Measurements from ENCODE around the gene DOK6.
A peak's percentile ranks its signal among the peaks of the same experiment; 100 is the strongest.
"Not testable (repeated sequence)": the region's sequence is repeated elsewhere in the genome, so short reads cannot be mapped to it uniquely, and the experiment has no call there.

The DOK6 gene

DNA sequence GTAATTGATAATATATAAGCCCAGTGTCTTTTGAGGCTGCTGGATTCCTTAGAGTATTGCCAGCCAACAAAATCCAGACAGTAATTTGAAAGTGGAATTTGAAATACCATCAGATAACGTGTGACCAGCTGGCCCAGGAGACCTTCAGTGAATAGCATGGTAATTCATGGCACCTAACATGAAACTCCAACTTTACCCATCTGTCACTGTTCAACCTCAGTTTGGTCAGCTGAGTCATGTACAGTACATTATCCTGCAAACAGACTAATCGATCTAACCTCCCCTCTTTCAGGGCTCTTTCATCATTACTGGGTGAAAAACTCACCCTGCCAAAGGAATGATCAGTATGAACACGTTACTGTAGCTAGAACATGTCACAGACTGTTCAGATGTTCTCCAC, 230.6 kb downstream of the DOK6 start:
- DNase-seq, result no peak

DNA sequence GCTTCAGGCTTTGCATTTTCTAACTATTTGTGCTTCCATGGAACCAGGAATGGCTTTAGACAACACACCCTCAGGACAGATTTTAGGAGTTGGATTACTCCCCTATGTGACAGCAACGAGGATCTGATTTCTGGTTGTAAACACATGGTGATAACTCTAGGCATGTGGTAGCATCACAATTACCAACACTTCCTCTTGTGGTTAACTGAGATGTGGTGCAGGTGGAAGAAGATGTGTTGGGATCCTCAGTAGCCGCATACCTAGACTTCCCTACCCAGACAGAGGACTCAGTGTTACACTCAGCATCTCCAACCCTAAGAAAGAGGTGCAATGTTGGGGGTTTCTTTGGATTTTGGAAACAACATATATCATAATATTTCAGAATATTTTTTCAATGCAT, 234.8 kb downstream of the DOK6 start:
- no peak for DNase-seq

DNA sequence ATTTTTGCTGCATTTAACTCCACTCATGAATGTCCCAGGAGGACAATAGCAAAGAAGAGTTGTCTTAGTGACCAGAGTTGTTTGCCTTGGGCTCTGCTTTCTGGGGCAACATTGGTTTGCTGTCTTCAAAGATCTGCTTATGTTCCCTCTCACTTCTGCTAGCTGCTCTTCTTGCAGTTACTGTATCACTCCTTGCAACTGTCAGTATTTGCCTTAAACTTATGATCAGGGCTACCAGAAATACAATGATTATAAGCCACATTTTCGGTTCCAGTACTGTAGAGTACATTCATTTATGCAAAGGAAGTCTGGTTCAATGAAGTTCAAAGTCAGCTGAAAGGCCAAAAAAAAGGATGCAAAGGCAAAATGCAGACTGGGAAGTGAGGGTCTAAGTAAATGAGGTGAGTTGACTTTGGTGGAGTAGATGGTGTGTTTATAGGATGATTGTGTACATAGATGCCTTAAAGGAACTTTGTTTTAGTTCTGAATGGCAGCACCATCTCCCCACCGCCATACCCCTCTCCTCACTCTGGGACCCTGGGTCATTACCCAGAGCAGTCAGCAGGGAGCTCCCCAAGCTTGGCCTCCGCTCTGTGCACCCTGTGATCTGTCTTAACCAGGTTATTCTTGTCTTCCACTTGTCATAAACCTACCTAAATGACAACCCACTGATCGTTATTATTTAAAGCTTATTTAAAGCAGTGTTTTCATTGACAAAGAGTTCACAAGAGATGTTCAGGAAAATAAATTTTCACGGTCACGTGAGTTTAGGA, 236.0 kb downstream of the DOK6 start:
- peak; percentile 40 for DNase-seq

DNA sequence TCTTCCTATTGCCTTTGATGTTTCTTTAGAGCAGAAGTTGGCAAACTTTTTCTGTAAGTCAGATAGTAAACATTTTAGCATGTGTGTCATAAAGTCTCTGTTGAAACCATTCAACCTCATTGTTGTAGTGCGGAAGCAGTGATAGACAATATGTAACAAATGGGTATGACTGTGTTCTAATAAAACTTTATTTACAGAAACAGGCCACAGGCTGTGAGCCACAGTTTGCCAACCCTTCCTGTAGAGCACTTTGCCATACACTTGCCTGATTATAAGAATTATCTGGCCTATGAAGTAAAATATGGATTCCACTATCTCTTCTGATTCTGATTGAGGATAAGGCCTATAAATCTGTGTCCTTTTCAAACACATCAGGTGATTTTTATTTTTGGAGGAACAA, 237.4 kb downstream of the DOK6 start:
- no peak for DNase-seq

DNA sequence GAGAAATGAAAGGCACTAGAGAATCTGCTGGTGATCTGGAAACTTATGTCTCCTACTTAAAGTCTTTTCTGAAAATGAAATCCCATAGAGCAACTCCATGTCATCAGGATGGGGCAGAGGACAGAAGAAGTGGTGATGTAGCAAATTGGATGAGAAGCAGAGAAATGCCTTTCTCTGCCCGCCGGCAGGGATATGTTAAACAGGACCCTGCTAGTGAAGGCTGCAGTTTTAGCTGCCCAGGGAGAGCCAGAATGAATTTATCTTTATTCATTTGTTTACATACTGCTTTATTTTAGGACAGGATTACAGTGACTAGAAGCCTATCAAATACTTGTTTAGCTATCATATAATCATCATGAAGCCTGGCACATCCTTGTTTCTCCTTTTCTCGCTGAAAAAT, 247.0 kb downstream of the DOK6 start:
- DNase-seq, result no peak

DNA sequence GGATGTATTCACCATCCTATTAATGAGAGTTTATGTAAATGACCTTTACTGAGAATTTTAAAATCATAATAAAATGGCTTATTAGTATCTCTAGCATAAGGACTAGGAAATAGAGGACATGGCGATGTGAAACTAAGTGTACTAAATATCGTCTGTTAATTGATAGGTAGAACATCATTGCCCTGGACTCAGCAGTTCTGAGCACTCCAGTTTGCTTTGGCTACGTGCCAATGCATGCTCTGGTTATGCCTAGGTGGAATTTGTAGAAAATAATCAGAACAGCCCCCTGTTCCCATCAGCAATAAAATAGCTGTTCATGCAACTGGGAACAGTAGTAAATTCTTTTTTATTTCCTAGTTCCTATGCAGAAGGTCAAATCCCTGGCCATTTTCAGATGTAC, 247.8 kb downstream of the DOK6 start:
- DNase-seq, result peak; percentile 88

DNA sequence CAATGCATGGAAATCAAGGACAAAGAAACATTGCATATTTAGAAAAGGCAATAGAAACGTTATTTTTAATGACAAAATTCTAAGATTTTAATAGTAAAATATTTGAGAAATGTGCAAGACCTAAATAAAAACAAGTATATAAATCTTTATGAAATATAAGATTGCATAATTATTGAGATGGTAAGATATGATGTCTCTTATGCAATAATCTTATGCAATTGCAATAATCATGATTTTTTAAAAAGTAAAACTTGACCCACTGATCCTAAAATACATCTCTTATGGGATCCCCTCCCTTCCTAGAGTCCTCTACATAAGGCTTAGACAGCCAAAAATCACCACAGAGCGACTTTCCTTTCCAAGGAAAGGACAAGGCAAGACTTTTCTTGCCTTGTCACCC, 249.0 kb downstream of the DOK6 start:
- DNase-seq, result no peak

DNA sequence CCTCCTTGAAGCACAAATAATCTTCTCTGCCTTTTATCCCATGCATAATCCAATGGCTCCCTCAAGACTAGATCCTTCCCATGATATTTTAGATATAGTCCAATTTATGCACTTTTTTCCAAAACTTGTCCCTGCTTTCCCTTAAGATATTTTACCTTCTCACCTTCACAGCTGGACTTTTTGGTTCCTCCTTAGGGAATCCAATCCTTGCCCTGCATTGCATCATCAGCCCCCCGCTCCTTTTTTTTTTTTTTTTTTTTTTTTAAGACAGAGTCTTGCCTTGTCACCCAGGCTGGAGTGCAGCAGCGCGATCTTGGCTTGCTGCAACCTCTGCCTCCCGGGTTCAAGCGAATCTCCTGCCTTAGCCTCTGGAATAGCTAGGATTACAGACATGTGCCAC, 250.6 kb downstream of the DOK6 start:
- no peak for DNase-seq

DNA sequence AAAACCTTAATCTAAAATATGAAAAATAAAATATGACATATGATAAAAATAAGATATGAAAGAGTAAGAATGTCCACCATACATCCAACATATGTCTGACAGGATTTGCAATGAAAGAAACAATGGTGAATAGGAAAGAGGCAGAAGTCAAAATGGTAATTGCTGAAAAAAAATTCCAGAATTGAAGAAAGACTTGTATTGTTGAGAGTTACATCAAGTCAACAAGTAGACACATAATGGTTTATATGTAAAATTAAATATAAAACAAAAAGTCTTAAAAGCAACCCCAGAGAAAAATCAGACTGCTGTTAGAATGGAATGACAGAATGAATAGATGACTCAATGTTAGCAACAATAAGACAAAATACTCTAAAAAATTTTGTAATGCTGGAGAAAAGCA, 255.1 kb downstream of the DOK6 start:
- no peak for DNase-seq

DNA sequence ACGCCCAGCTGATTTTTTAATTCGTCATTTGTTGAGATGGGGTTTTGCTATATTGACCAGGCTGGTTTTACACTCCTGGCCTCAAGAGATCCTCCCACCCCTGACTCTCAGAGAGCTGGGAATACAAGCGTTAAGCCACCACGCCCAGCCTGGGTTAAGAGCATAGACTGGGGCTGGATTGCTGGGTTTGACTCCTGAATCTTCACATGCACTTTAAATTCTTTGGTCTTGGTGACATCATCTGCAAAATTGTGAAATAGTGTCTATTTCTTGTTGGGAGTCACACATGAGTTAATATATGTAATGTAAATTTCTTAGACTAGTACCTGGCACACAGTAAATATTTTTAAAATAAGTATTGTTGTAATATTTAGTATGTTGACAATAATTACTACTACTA, 257.4 kb downstream of the DOK6 start:
- peak; percentile 48 for DNase-seq

DNA sequence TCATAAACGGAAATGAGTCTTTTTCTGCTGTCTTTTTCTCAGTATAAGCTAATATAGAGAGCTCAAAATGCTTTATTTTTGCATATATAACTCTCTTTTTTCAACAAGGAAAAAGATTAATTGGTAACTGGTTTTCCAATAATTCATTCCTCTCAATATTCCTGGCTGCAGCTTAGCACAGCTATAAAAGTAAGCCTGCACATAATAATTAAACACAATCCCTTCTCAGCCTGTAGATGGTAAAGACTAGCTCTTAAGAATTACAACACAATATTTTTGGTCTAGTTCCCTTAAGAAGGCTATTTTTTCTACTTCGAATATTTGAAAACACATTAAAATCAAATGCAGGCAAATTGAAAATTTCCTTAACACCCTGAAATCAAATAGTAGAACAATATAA, 258.0 kb downstream of the DOK6 start:
- no peak for DNase-seq

DNA sequence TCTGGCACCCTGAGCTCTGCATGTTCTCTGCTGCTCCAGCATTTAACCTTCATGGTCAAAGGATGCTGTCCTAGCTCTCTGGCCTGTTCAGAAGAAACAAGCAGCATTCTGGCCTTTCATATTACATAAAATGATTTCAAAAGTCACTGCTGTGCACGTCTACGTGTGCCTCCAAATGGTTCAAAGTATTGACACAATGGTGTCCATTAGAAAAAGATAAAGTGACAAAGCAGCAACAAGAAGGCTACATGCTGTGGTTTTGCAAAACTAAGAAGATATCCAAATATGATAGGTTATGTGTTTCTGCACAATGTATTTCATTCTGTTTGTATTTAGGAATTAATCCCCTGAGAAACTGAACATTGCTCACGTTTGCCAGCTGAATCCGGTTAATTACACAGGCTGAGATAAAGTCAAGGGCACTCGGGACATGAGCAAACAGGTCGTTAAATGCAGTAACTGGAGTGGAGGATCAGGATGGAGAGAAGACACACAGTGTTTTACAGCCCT, 258.5 kb downstream of the DOK6 start:
- peak; percentile 97 for DNase-seq

DNA sequence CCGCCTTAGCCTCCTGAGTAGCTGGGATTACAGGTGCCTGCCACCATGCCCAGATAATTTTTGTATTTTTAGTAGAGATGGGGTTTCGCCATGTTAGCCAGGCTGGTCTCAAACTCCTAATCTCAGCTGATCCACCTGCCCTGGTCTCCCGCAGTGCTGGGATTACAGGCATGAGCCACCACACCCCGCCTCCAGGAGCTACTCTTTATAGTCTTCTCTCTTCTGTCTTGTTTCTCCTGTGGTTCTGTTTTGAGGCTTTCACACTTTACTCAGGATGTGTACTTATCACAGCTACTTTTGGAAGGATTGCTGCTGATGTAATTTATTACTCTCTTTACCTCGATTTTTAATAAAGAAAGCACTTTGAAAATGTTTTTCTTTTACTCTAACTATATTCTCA, 261.4 kb downstream of the DOK6 start:
- not testable (repeated sequence) for DNase-seq

DNA sequence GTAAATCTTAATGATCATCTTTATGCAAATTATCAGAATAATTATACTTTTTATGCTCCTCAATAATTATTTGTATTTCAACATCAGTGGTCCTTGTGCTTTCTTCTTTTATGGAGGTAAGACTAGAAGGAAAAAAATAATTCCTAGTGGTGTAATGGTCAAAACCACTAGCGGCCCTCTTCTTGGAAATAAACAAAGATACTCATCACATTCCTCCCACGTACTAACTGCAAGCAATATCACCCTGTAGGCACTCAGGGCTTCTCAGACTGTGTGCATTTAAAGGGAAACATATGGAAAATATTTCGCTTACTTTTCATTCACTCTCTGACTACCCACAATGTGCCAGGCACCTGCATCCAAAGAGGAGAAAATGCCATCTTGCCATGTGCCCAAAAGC, 263.7 kb downstream of the DOK6 start:
- DNase-seq, result no peak

DNA sequence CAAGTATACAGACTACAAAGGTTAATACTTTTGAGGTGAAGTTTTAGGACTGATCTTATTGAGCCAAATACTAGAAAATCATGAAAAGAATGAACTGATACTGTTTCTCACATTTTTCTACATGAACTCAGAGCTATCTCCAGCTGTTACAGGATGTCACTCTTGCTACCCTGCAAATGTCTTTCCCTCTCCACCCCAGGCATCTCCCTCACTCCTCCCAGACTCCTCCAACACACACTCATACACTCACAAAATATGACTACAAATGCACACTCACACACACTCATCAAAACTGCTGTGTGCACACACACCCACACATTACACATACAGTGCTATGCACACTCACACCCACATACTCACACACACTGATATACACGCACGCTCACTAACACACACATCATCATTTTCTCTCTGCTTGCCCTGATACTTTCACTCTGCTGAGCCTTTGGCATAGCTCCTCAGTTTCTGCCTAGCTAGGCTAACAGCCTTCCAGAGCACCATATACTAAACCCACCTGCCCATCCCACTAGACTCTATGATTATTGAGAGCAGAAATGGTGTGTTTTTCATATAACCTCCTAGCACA, 273.7 kb downstream of the DOK6 start:
- no peak for DNase-seq

DNA sequence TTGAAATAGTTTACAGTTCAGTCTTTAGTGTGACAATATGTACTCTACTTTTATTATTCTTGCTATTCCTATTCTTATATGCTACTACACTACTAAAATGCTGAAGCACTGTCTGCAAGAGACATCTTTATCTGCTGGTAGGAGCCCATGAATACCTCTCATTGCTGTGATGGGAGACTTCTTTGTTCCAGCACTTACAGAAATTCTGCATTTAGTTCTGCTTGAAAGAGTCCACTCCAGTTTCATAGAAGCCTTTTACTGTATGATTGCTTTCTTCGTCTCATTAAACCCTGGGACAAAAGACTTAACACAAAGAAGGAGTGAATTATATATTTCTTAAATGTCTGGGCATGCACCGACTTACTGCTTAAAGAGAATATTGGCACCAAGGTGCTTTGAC, 274.3 kb downstream of the DOK6 start:
- DNase-seq, result no peak

DNA sequence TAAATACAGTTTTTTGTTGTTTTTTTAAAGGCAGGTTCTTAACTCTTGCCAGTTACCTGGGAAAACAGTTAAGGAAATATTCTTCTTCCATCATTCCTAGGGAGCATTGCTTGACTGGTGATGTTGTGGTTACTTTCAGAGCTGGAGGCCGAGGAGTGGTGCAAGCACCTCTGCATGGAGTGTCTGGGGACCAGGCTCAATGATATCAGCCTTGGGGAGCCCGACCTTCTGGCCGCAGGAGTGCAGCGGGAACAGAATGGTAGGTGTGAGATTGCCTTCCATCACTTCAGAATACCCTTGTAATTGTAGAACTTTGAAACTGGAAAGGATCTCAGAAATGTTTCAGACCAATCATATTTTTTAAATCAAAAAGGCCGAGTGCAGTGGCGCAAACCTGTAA, 276.9 kb downstream of the DOK6 start:
- no peak for DNase-seq

DNA sequence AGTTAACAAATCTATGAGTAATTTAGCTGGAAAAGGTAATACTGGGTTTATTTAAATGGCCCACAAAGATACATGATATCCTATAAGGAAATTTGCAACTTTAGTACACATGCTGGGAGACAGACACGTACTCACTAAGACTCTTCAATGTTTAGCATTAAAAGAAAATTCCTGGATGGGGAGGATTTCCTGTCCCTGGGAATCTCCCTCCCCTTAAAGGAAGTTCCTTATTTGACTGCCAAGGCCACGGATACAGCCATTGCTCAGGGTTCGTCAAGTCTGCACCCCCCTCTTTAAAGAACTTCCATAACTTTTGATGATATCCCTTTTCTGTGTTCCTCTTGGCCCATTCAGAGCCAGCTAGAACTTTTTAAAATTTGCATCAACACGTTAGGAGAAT, 279.4 kb downstream of the DOK6 start:
- no peak for DNase-seq

DNA sequence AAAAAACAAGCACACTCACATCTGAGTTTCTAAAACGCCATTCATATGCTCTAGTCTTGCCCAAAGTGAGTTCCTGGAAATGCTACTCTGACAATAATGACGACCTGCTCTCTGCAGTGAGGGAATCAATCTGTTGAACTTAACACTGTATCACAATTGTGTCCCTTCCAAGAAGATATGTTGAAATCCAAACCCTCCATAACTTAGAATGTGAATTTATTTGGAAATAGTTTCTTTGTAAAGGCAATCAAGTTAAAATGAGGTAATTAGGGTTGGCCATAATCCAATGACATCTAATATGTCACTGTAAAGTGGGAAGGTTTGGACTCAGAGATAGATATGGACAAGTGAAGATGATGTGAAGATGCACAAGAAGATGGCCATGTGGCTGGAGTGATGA, 282.5 kb downstream of the DOK6 start:
- no peak for DNase-seq

DNA sequence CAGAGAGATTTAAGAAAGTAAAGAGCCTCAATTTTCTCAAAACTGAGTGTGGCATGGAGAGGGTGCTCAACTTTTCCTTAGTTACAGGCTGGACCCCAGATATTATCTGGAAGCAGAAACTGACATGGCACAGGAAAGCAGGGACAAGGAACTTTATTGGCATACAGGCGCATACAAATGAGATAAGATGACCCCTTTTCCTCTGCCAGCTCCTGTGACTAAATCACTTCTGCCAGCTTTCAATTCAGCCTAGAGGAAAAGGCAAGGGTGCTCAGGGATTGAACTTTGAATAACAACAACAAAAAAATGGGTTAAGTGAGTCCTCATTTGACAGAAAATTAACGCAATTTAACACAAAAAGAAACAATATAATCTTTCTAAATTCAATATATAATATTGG, 284.1 kb downstream of the DOK6 start:
- no peak for DNase-seq

DNA sequence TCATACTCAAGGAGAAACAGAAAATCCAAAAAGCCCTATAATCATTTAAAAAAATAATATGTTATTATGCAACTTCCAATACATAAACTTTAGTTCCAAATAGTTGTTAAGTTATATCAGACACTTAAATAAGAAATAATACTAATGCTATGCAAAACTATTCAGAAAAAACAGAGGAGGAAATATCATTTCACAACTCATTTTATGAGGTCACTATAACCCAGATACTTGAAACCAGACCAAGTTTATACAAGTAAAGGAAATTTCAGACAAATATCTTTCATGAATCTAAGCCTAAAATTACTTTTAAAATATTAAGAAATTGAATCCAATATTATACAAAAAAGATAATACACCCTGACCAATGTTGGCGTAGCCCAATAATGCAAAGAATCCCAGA, 286.2 kb downstream of the DOK6 start:
- no peak for DNase-seq

DNA sequence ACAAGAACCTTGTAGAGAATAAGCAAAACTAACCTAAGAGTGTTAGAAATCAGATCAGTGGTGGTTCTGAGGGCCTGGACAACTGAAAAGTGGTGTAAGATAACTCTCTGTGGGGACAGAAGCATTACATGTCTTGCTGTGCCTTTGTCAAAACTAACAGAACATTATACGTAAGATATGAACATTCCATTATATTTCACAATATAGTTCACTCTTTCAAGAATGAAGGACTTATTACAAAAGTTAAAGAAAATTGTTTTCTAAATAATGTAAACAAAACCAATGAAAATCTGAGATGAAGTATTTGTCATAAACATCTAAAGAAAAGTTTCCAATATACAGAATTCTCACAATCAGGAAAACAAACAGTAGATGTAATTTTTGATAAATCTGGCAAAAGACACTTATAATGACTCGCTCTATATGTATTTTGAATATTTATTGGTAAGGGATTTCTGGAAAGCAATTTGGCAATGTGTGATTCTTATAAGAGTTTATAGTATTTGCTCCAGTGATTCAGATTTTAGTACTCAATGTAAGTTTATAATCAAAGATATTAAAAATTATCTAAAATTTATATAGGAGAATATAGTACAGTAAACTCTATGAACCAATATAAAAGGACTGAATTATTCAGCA, 288.6 kb downstream of the DOK6 start:
- no peak for DNase-seq

DNA sequence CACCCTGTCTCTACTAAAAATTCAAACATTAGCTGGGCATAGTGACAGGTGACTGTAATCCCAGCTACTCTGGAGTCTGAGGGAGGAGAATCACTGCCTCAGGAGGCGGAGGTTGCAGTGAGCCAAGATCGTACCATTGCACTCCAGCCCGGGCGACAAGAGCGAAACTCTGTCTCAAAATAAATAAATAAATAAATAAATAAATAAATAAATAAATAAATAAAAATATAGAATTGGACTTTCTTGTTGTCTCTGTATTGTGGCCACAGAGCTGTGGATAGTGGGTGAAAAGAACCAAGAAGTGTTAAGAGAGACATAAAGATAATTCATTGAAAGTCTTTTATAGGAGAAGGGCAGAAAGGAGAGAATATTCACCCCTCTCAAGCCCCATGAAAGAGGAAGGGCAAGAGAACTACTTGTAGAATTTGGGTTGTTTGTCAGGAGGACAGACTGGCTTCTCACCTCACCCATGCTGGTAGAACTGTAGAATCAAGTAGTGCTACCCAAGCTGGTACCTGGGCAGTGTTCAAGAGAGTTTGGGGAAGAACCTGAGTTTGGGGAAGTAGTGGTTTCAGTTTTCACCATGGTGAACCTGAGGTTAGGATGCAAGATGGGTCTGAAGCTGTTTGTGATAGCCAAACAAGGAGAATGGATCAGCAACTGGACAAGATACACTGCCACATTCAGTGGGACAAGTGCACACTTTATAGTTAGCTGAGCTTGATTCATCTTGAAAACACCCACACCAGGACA, 290.5 kb downstream of the DOK6 start:
- DNase-seq, result no peak

DNA sequence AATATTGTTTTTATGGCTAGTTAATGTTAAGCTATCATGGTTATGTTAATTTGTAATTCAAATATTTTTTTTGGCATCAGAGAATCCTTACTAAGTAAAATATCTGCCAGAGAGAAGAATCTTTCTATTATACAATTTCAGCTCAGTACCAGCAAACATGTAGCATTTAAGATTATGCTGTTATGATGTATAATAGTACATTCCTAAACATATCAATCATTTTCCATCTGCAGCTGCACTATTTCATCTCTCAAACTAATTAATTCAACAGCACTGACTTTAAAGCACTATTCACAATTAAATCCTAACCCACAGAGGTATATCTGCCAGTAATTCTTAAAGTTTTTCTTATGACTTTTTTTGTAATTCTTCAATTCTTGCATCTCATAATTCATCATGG, 296.4 kb downstream of the DOK6 start:
- DNase-seq, result no peak

Measured in NCI-H510A treated with DMSO at 0.1 percent for 48 hours (cell line).